K562 (cell line): ENCODE results near the gene LRRC4B.

Experiments
- CTCF ChIP-seq, 3 experiments: IDR thresholded peaks in 2 of 3; conservative IDR thresholded peaks in 1 of 3; 2 replicates each; pipeline ENCODE4 v1.5.1; 2011 to 2012; ENCODE audit warnings: low read length in 3 of 3, mild to moderate bottlenecking in 3 of 3, control low read depth in 2 of 3, improper control_type of control experiment in 1 of 3, inconsistent platforms in 1 of 3, low read depth in 1 of 3, mixed read lengths in 1 of 3, moderate library complexity in 1 of 3; ENCODE audit not compliant: insufficient read depth in 2 of 3
- ZNF3 ChIP-seq: fragments of 250-450 bp; sonication (Bioruptor Pico); IDR thresholded peaks from 2 replicates; pipeline ENCODE4 v1.5.0; 2021; ENCODE audit warnings: mild to moderate bottlenecking, moderate library complexity

GRCh38 chr19:50547385-50548190 lies 20.6 kb downstream of the LRRC4B start:
- TF ChIP-seq CTCF (IDR thresholded peaks at IDR 0.05 in 2 of 3, conservative IDR thresholded peaks at IDR 0.05 in 1 of 3; ENCODE audit: insufficient read depth in 2 of 3, low read depth in 1 of 3, low read length in 3 of 3) (peak in 2 of 3 experiments; percentile 10 to 24; a peak in 1 of 6 replicates), ZNF3 (CRISPR knock-in tag) (no peak)
